Activated T-cell treated with anti-CD3 and anti-CD28 coated beads for 1 hour (primary cell): ENCODE measurements around the gene OR4M1.
"Not testable (repeated sequence)": the region's sequence is repeated elsewhere in the genome, so short reads cannot be mapped to it uniquely, and the experiment has no call there.

Experiments
- DNase-seq: peaks from one replicate; pipeline ENCODE4 v3.0.0-alpha.2; 2020; ENCODE audit warnings: low read depth

Gene OR4M1

GRCh38 chr14:19823178-19823577, 49.9 kb downstream of the OR4M1 start:
- no peak for DNase-seq

GRCh38 chr14:19823765-19824164, 50.5 kb downstream of the OR4M1 start:
- no peak for DNase-seq

DNA sequence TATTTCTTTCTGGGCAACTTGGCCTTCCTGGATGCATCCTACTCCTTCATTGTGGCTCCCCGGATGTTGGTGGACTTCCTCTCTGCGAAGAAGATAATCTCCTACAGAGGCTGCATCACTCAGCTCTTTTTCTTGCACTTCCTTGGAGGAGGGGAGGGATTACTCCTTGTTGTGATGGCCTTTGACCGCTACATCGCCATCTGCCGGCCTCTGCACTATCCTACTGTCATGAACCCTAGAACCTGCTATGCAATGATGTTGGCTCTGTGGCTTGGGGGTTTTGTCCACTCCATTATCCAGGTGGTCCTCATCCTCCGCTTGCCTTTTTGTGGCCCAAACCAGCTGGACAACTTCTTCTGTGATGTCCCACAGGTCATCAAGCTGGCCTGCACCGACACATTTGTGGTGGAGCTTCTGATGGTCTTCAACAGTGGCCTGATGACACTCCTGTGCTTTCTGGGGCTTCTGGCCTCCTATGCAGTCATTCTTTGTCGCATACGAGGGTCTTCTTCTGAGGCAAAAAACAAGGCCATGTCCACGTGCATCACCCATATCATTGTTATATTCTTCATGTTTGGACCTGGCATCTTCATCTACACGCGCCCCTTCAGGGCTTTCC, 54.4 kb downstream of the OR4M1 start:
- not testable (repeated sequence) for DNase-seq

- DNase-seq, result no peak
Observed at GRCh38 chr14:19828314-19828713, 55.0 kb downstream of the OR4M1 start.
